GM12873 (cell line): ENCODE measurements around the gene ALK.

Experiments used
- TF ChIP-seq, protein P1 (sequence below): IDR thresholded peaks from 2 replicates; pipeline ENCODE4 v1.5.1; 2012; ENCODE audit warnings: low read depth, mild to moderate bottlenecking, moderate library complexity, low read length, control low read depth; ENCODE audit not compliant: insufficient read depth; ENCODE audit errors: missing control alignments

The ALK gene

DNA sequence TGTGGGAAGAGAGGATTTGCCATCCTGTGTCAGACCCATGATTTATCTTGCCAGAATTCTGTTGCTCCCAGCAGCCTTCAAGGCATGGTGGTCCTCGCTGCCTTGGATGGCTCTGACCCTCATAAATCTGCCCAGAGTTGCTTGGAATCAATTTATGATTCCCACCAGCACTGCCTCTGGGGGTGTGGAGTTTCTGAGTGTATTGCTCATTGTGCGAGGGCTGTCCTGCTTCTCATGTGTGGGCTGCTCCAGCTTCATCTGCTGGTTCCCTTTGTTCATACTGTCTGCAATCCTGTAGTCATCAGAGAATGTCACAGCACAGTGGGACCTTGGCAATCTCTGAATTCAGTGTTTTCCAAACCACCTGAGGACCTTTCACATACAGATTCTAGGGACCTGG lies 666.4 kb downstream of the ALK start:
- TF ChIP-seq, protein P1, sequence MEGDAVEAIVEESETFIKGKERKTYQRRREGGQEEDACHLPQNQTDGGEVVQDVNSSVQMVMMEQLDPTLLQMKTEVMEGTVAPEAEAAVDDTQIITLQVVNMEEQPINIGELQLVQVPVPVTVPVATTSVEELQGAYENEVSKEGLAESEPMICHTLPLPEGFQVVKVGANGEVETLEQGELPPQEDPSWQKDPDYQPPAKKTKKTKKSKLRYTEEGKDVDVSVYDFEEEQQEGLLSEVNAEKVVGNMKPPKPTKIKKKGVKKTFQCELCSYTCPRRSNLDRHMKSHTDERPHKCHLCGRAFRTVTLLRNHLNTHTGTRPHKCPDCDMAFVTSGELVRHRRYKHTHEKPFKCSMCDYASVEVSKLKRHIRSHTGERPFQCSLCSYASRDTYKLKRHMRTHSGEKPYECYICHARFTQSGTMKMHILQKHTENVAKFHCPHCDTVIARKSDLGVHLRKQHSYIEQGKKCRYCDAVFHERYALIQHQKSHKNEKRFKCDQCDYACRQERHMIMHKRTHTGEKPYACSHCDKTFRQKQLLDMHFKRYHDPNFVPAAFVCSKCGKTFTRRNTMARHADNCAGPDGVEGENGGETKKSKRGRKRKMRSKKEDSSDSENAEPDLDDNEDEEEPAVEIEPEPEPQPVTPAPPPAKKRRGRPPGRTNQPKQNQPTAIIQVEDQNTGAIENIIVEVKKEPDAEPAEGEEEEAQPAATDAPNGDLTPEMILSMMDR = no peak

DNA sequence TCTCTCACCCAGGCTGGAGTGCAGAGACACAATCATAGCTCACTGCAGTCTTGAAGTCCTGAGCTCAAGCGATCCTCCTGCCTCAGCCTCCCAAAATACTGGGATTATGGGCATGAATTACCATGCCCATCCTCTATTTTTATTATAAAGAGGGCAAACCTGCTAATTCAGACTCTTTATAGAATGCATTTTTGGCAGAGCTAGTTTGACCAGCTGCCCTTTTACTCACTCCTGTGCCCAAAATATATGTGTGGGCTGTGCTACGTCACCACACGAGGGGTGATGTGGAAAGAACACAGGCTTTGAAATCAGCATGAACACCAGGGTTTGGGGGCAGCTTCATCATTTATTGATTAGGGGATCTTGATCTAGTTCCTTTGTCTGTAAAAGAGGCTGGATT lies 668.4 kb downstream of the ALK start:
- TF ChIP-seq, protein P1 = no peak

- TF ChIP-seq, protein P1 = no peak
Observed at GRCh38 chr2:29251406-29251805, 670.0 kb downstream of the ALK start.

GRCh38 chr2:29250977-29251376 lies 670.4 kb downstream of the ALK start:
- TF ChIP-seq, protein P1 = no peak

DNA sequence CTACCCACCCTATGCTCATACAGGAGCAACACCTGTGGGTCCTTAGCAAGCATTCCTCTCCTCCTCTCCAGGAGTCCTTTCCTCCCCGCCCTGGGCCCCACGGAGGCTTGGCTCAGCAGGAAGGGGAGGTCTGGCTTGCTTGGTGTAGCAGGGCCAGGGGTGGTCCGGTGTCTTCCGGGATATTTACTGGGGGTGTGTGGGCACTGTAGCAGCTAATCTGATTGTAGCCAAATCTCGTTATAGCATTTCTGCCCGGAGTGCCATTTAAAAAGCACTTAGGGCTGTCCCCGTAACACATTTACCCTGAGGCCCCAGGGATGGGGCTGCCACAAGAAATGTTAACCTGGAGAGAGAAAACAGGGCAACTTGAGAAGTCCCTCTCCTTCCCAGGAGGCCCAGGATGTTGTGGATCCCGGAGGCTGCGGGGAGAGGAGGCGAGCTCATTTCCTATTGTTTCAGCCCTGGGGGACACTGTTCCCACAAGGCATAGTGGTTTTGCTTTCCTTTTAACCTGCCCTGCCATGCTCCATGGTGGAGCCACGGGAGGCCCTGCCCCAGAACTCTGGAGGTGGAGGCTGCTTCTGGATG lies 671.6 kb downstream of the ALK start:
- TF ChIP-seq, protein P1 = no peak

DNA sequence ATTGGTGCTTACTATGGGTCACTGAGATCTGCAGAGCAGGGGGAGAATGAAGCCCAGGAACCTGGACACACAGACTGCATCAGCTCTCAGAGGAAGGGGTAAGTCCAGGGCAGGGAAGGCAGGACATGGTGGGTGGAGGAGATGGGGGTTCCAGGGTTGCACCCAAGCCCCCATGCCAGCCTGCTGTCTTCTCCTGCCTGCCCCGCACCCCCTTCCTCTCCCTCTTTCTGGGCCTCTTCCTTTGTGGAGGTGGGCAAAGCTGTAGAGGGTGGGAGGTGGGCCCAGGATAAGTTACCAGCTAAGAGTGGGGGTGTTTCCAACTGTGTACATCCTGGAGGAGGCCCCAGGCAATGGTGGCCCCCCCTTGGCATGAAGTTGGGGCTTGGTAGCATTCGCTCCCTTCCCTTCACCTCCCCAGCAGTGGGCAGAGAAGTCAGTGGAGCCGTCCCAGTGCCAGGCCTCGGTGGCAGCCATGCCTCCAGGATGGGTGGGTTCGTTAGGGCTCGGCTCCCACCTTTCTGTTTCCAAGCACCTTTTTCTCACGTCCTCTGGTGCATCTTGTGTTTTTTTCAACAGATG lies 674.0 kb downstream of the ALK start:
- TF ChIP-seq, protein P1 = no peak

- TF ChIP-seq, protein P1 = no peak
Observed at GRCh38 chr2:29246383-29247300, 674.7 kb downstream of the ALK start.
